ENCODE measurements around the gene FANK1.

FANK1 gene

GRCh38 chr10:125989791-125990190, 93.4 kb downstream of the FANK1 start:
- DNase-seq (ENCODE audit: low read depth), result no peak

- no peak for DNase-seq (ENCODE audit: low read depth)
Observed at GRCh38 chr10:125990974-125991373, 94.6 kb downstream of the FANK1 start.

GRCh38 chr10:125991392-125991791, 95.0 kb downstream of the FANK1 start:
- no peak for DNase-seq (ENCODE audit: low read depth)

GRCh38 chr10:125992254-125992653, 95.9 kb downstream of the FANK1 start:
- DNase-seq (ENCODE audit: low read depth), result no peak

GRCh38 chr10:125994601-125995000, 98.2 kb downstream of the FANK1 start:
- no peak for DNase-seq (ENCODE audit: low read depth)

- no peak for DNase-seq (ENCODE audit: low read depth)
Observed at GRCh38 chr10:125995726-125996304, 99.5 kb downstream of the FANK1 start.

- DNase-seq (ENCODE audit: low read depth), result no peak
Observed at GRCh38 chr10:125997586-125997985, 101.2 kb downstream of the FANK1 start.

GRCh38 chr10:125999694-126000093, 103.3 kb downstream of the FANK1 start:
- DNase-seq (ENCODE audit: low read depth), result no peak

- no peak for DNase-seq (ENCODE audit: low read depth)
Observed at GRCh38 chr10:126001576-126001975, 105.2 kb downstream of the FANK1 start.

- DNase-seq (ENCODE audit: low read depth), result no peak
Observed at GRCh38 chr10:126004752-126005151, 108.4 kb downstream of the FANK1 start.

- DNase-seq (ENCODE audit: low read depth), result no peak
Observed at GRCh38 chr10:126006264-126006663, 109.9 kb downstream of the FANK1 start.

GRCh38 chr10:126006906-126007305, 110.5 kb downstream of the FANK1 start:
- DNase-seq (ENCODE audit: low read depth), result no peak

- DNase-seq (ENCODE audit: low read depth), result no peak
Observed at GRCh38 chr10:126009650-126010049, 113.3 kb downstream of the FANK1 start.

GRCh38 chr10:126011995-126012394, 115.6 kb downstream of the FANK1 start:
- DNase-seq (ENCODE audit: low read depth), result no peak

- DNase-seq (ENCODE audit: low read depth), result no peak
Observed at GRCh38 chr10:126012485-126012884, 116.1 kb downstream of the FANK1 start.

GRCh38 chr10:126013489-126014281, 117.3 kb downstream of the FANK1 start:
- no peak for DNase-seq (ENCODE audit: low read depth)

- no peak for DNase-seq (ENCODE audit: low read depth)
Observed at GRCh38 chr10:126014309-126014708, 117.9 kb downstream of the FANK1 start.

- DNase-seq (ENCODE audit: low read depth), result no peak
Observed at GRCh38 chr10:126015413-126015812, 119.0 kb downstream of the FANK1 start.

GRCh38 chr10:126016156-126016805, 119.9 kb downstream of the FANK1 start:
- no peak for DNase-seq (ENCODE audit: low read depth)

GRCh38 chr10:126016882-126017281, 120.5 kb downstream of the FANK1 start:
- no peak for DNase-seq (ENCODE audit: low read depth)

- no peak for DNase-seq (ENCODE audit: low read depth)
Observed at GRCh38 chr10:126017961-126018560, 121.7 kb downstream of the FANK1 start.

- DNase-seq (ENCODE audit: low read depth), result no peak
Observed at GRCh38 chr10:126021833-126022500, 125.6 kb downstream of the FANK1 start.
